Measurements from ENCODE around the gene UFSP1.

Gene UFSP1

GRCh38 chr7:100881136-100881535 is 8.4 kb downstream of the UFSP1 start:
- Histone ChIP-seq H3K9ac (ENCODE audit: low read depth in 1 of 2, low read length in 2 of 2) (no peak overlapping the region), H3K27ac (ENCODE audit: low read depth, low read length) (no peak overlapping the region), H3K4me3 (ENCODE audit: low read depth in 1 of 2, low read length in 2 of 2) (no peak overlapping the region), H3K27me3 (ENCODE audit: control insufficient read depth in 1 of 2, insufficient read depth in 2 of 2, low read length in 2 of 2) (no peaks in the 10 kb centered on the region), H3K9me3 (ENCODE audit: control insufficient read depth in 1 of 2, low read length in 2 of 2) (no peaks in the 10 kb centered on the region), H3K4me1 (ENCODE audit: control insufficient read depth in 1 of 2, insufficient read depth in 2 of 2, low read length in 2 of 2) (peaks cover 8 to 11% of the 10 kb centered on the region in 2 donors), H3K36me3 (ENCODE audit: control insufficient read depth in 1 of 2, insufficient read depth in 2 of 2, low read length in 2 of 2) (peaks cover 41 to 64% of the 10 kb centered on the region in 2 donors)

GRCh38 chr7:100880645-100881044 is 8.9 kb downstream of the UFSP1 start:
- no peak overlapping the region for H3K27ac ChIP-seq (ENCODE audit: low read depth, low read length)
- H3K27me3 ChIP-seq (ENCODE audit: control insufficient read depth in 1 of 2, insufficient read depth in 2 of 2, low read length in 2 of 2) = no peaks in the 10 kb centered on the region
- H3K4me1 ChIP-seq (ENCODE audit: control insufficient read depth in 1 of 2, insufficient read depth in 2 of 2, low read length in 2 of 2) = peaks cover 13 to 16% of the 10 kb centered on the region in 2 donors
- H3K36me3 ChIP-seq (ENCODE audit: control insufficient read depth in 1 of 2, insufficient read depth in 2 of 2, low read length in 2 of 2) = peaks cover 36 to 59% of the 10 kb centered on the region in 2 donors
- no peak overlapping the region for H3K9ac ChIP-seq (ENCODE audit: low read depth in 1 of 2, low read length in 2 of 2)
- no peaks in the 10 kb centered on the region for H3K9me3 ChIP-seq (ENCODE audit: control insufficient read depth in 1 of 2, low read length in 2 of 2)
- no peak overlapping the region for H3K4me3 ChIP-seq (ENCODE audit: low read depth in 1 of 2, low read length in 2 of 2)

- Histone ChIP-seq H3K9me3 (ENCODE audit: control insufficient read depth in 1 of 2, low read length in 2 of 2) (no peaks in the 10 kb centered on the region), H3K27me3 (ENCODE audit: control insufficient read depth in 1 of 2, insufficient read depth in 2 of 2, low read length in 2 of 2) (no peaks in the 10 kb centered on the region), H3K4me3 (ENCODE audit: low read depth in 1 of 2, low read length in 2 of 2) (no peak overlapping the region), H3K4me1 (ENCODE audit: control insufficient read depth in 1 of 2, insufficient read depth in 2 of 2, low read length in 2 of 2) (peaks cover 14 to 17% of the 10 kb centered on the region in 2 donors), H3K27ac (ENCODE audit: low read depth, low read length) (no peak overlapping the region), H3K9ac (ENCODE audit: low read depth in 1 of 2, low read length in 2 of 2) (no peak overlapping the region), H3K36me3 (ENCODE audit: control insufficient read depth in 1 of 2, insufficient read depth in 2 of 2, low read length in 2 of 2) (peaks cover 27 to 51% of the 10 kb centered on the region in 2 donors)
Observed at GRCh38 chr7:100879685-100880261, 9.7 kb downstream of the UFSP1 start.

- no peaks in the 10 kb centered on the region for H3K9me3 ChIP-seq (ENCODE audit: control insufficient read depth in 1 of 2, low read length in 2 of 2)
- no peak overlapping the region for H3K9ac ChIP-seq (ENCODE audit: low read depth in 1 of 2, low read length in 2 of 2)
- H3K36me3 ChIP-seq (ENCODE audit: control insufficient read depth in 1 of 2, insufficient read depth in 2 of 2, low read length in 2 of 2) = peaks cover 24 to 41% of the 10 kb centered on the region in 2 donors
- peaks cover 20 to 26% of the 10 kb centered on the region in 2 donors for H3K4me1 ChIP-seq (ENCODE audit: control insufficient read depth in 1 of 2, insufficient read depth in 2 of 2, low read length in 2 of 2)
- no peak overlapping the region for H3K4me3 ChIP-seq (ENCODE audit: low read depth in 1 of 2, low read length in 2 of 2)
- no peak overlapping the region for H3K27ac ChIP-seq (ENCODE audit: low read depth, low read length)
- no peaks in the 10 kb centered on the region for H3K27me3 ChIP-seq (ENCODE audit: control insufficient read depth in 1 of 2, insufficient read depth in 2 of 2, low read length in 2 of 2)
Observed at GRCh38 chr7:100878685-100879084, 10.8 kb downstream of the UFSP1 start.

GRCh38 chr7:100878013-100878412 is 11.5 kb downstream of the UFSP1 start:
- H3K4me3 ChIP-seq (ENCODE audit: low read depth in 1 of 2, low read length in 2 of 2) = no peak overlapping the region
- no peaks in the 10 kb centered on the region for H3K27me3 ChIP-seq (ENCODE audit: control insufficient read depth in 1 of 2, insufficient read depth in 2 of 2, low read length in 2 of 2)
- H3K27ac ChIP-seq (ENCODE audit: low read depth, low read length) = no peak overlapping the region
- no peaks in the 10 kb centered on the region for H3K9me3 ChIP-seq (ENCODE audit: control insufficient read depth in 1 of 2, low read length in 2 of 2)
- peaks cover 17 to 34% of the 10 kb centered on the region in 2 donors for H3K36me3 ChIP-seq (ENCODE audit: control insufficient read depth in 1 of 2, insufficient read depth in 2 of 2, low read length in 2 of 2)
- H3K9ac ChIP-seq (ENCODE audit: low read depth in 1 of 2, low read length in 2 of 2) = no peak overlapping the region
- H3K4me1 ChIP-seq (ENCODE audit: control insufficient read depth in 1 of 2, insufficient read depth in 2 of 2, low read length in 2 of 2) = peaks cover 20 to 27% of the 10 kb centered on the region in 2 donors

- peaks cover 3 to 22% of the 10 kb centered on the region in 2 donors for H3K36me3 ChIP-seq (ENCODE audit: control insufficient read depth in 1 of 2, insufficient read depth in 2 of 2, low read length in 2 of 2)
- H3K9me3 ChIP-seq (ENCODE audit: control insufficient read depth in 1 of 2, low read length in 2 of 2) = no peaks in the 10 kb centered on the region
- peak overlapping the region; percentile 73 to 81 for H3K9ac ChIP-seq (ENCODE audit: low read depth in 1 of 2, low read length in 2 of 2)
- peaks cover 20 to 27% of the 10 kb centered on the region in 2 donors for H3K4me1 ChIP-seq (ENCODE audit: control insufficient read depth in 1 of 2, insufficient read depth in 2 of 2, low read length in 2 of 2)
- H3K4me3 ChIP-seq (ENCODE audit: low read depth in 1 of 2, low read length in 2 of 2) = peak overlapping the region; percentile 79 to 95
- no peaks in the 10 kb centered on the region for H3K27me3 ChIP-seq (ENCODE audit: control insufficient read depth in 1 of 2, insufficient read depth in 2 of 2, low read length in 2 of 2)
- peak overlapping the region; percentile 95 for H3K27ac ChIP-seq (ENCODE audit: low read depth, low read length)
Observed at GRCh38 chr7:100875356-100875751, 14.2 kb downstream of the UFSP1 start.

- peaks cover 3 to 21% of the 10 kb centered on the region in 2 donors for H3K36me3 ChIP-seq (ENCODE audit: control insufficient read depth in 1 of 2, insufficient read depth in 2 of 2, low read length in 2 of 2)
- H3K27ac ChIP-seq (ENCODE audit: low read depth, low read length) = peak within 1 kb of the TSS; percentile 95
- no peaks in the 10 kb centered on the region for H3K9me3 ChIP-seq (ENCODE audit: control insufficient read depth in 1 of 2, low read length in 2 of 2)
- no peaks in the 10 kb centered on the region for H3K27me3 ChIP-seq (ENCODE audit: control insufficient read depth in 1 of 2, insufficient read depth in 2 of 2, low read length in 2 of 2)
- peak within 1 kb of the TSS; percentile 79 to 95 for H3K4me3 ChIP-seq (ENCODE audit: low read depth in 1 of 2, low read length in 2 of 2)
- peak within 1 kb of the TSS; percentile 73 to 81 for H3K9ac ChIP-seq (ENCODE audit: low read depth in 1 of 2, low read length in 2 of 2)
- peaks cover 20 to 27% of the 10 kb centered on the region in 2 donors for H3K4me1 ChIP-seq (ENCODE audit: control insufficient read depth in 1 of 2, insufficient read depth in 2 of 2, low read length in 2 of 2)
Observed at GRCh38 chr7:100874577-100875355, 14.7 kb downstream of the UFSP1 start, which contains the start of gene SRRT. Gene SRRT (plus strand): TSS chr7:100875103. CDS start chr7:100875591, 488 bp downstream.

GRCh38 chr7:100874300-100874576 is 15.3 kb downstream of the UFSP1 start:
- H3K4me1 ChIP-seq (ENCODE audit: control insufficient read depth in 1 of 2, insufficient read depth in 2 of 2, low read length in 2 of 2) = peaks cover 20 to 27% of the 10 kb centered on the region in 2 donors
- no peaks in the 10 kb centered on the region for H3K27me3 ChIP-seq (ENCODE audit: control insufficient read depth in 1 of 2, insufficient read depth in 2 of 2, low read length in 2 of 2)
- H3K4me3 ChIP-seq (ENCODE audit: low read depth in 1 of 2, low read length in 2 of 2) = peak overlapping the region; percentile 79 to 95
- H3K27ac ChIP-seq (ENCODE audit: low read depth, low read length) = peak overlapping the region; percentile 93
- peak overlapping the region; percentile 73 to 81 for H3K9ac ChIP-seq (ENCODE audit: low read depth in 1 of 2, low read length in 2 of 2)
- no peaks in the 10 kb centered on the region for H3K9me3 ChIP-seq (ENCODE audit: control insufficient read depth in 1 of 2, low read length in 2 of 2)
- peaks cover 2 to 20% of the 10 kb centered on the region in 2 donors for H3K36me3 ChIP-seq (ENCODE audit: control insufficient read depth in 1 of 2, insufficient read depth in 2 of 2, low read length in 2 of 2)

GRCh38 chr7:100873599-100874299 is 15.8 kb downstream of the UFSP1 start:
- Histone ChIP-seq H3K9ac (ENCODE audit: low read depth in 1 of 2, low read length in 2 of 2) (peak overlapping the region in 1 of 2 donors; percentile 81), H3K9me3 (ENCODE audit: control insufficient read depth in 1 of 2, low read length in 2 of 2) (no peaks in the 10 kb centered on the region), H3K4me1 (ENCODE audit: control insufficient read depth in 1 of 2, insufficient read depth in 2 of 2, low read length in 2 of 2) (peaks cover 20 to 27% of the 10 kb centered on the region in 2 donors), H3K4me3 (ENCODE audit: low read depth in 1 of 2, low read length in 2 of 2) (peak overlapping the region; percentile 79 to 95), H3K36me3 (ENCODE audit: control insufficient read depth in 1 of 2, insufficient read depth in 2 of 2, low read length in 2 of 2) (peaks cover 0 to 20% of the 10 kb centered on the region in 2 donors), H3K27ac (ENCODE audit: low read depth, low read length) (no peak overlapping the region), H3K27me3 (ENCODE audit: control insufficient read depth in 1 of 2, insufficient read depth in 2 of 2, low read length in 2 of 2) (no peaks in the 10 kb centered on the region)

All from duodenal mucosa (tissue), 2 donors.